EH (cell line): Measurements from ENCODE around the gene ST14.
"Not testable (repeated sequence)": the region's sequence is repeated elsewhere in the genome, so short reads cannot be mapped to it uniquely, and the experiment has no call there.

Experiments used
- DNase-seq: peaks from one replicate; pipeline ENCODE4 v3.0.0-alpha.2; 2015; ENCODE audit warnings: low read depth

The ST14 gene

DNA sequence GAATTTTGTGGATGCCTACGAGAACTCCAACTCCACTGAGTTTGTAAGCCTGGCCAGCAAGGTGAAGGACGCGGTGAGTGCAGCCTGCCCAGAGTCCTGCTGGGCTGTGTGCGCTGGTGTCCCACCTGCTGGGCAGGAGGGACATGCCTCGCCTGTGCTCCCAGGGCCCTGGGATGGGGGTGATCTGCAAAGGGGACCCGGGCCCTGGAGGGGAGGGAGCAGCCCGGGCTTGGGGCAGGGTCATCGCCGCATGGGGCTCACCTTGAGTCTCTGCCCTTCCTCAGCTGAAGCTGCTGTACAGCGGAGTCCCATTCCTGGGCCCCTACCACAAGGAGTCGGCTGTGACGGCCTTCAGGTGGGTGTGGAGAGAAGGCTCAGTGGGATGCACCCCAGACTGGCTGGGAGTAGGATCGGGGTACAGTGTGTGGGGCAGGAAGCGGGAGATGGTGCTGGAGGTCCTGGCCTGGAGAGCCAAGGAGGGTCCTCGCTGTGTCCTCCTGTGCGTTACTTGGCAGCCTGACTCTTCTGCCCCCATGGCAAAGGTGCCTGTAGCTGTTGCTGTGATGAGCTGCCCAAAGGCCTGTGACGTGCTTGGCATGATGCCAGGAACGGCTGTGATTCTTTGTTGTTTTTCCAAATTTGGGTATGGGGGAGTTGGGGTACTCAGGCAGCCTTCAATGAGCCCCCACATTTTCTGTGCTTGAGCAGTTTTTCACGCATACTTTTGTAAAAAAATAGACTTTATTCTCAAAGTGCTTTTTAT lies 29.2 kb downstream of the ST14 start:
- no peak for DNase-seq

DNA sequence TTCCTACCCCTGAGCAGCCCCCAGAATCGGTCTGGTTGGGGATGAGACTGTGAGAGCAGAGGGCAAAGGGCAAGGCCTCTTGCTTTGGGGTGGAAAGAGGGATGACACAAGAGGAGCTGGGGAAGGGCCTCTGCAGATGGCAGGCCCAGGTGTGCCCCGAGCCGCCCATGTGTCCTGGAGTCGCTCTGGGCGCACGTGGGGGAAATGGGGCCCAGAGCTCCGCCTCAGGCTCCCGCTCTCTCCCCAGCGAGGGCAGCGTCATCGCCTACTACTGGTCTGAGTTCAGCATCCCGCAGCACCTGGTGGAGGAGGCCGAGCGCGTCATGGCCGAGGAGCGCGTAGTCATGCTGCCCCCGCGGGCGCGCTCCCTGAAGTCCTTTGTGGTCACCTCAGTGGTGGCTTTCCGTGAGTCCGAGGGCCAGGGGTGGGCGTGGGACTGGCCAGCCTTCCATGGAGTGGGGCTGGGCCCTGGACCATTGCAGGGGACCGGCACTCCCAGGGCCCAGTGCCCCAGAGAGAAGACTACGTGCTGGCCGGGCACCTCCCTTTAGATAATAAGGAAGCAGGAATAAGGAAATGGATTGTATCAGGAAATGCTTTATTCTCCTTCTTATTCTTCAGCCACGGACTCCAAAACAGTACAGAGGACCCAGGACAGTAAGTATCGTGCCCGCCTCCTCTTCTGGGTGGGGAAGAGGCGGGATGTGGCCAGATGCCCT lies 30.1 kb downstream of the ST14 start:
- no peak for DNase-seq

DNA sequence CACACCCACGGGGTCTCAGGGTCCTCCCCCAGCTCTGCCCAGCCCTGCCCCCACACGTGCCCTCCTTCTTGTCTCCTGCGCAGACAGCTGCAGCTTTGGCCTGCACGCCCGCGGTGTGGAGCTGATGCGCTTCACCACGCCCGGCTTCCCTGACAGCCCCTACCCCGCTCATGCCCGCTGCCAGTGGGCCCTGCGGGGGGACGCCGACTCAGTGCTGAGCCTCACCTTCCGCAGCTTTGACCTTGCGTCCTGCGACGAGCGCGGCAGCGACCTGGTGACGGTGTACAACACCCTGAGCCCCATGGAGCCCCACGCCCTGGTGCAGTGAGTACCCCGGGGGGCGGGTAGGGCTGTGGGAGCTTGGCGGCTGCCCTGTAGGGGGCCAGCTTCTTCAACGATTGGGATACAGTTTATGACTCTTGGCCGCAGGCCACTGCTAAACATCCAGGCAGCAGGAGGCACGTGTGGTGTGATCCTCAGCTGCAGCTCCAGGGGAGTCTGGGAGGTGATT lies 30.8 kb downstream of the ST14 start:
- no peak for DNase-seq

DNA sequence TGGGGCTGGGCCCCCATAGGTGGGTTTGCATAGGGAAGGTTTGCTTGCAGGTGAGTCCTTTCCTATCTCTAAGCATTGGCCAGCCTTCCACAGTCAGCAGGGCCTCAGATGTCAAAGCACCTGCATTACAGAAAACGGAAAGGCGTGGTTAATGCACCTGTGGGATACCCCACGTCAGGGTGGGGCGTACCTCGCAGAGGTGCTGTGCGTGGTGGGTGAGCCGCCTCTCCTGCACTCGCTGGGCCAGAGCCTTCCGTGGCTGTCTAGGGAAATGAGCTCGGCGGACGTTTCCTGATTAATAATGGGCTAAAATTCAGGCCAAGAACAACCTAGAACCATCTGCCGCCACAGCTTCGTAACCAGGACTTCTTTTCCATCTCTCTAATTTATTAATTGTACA lies 32.3 kb downstream of the ST14 start:
- no peak for DNase-seq

DNA sequence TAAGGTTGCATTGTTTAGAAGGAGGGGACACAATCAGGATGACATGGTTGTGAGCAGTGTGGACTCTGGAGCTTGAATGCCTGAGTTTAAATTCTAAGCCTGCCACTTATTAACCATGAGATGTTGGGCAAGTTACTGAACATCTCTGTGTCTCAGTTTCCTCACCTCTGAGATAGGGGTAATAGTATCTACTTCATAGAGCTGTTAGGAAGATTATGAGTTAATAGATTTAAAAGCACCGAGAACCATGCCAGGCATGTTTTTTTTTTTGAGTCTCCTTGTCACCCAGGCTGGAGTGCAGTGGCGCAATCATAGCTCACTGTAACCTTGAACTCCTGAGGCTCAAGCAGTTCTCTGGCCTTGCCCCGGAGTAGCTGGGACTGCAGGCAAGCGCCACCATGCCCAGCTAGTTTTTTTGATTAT lies 33.3 kb downstream of the ST14 start:
- DNase-seq, result no peak

DNA sequence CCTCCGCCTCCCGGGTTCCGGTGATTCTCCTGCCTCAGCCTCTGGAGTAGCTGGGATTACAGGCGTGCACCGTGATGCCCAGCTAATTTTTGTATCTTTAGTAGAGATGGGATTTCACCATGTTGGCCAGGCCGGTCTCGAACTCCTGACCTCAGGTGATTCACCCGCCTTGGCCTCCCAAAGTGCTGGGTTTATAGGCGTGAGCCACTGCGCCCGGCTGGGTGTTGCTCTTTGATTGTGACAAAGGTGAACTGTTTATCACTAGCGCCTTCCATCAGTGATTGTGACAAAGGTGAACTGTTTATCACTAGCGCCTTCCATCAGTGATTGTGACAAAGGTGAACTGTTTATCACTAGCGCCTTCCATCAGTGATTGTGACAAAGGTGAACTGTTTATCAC lies 34.0 kb downstream of the ST14 start:
- not testable (repeated sequence) for DNase-seq

DNA sequence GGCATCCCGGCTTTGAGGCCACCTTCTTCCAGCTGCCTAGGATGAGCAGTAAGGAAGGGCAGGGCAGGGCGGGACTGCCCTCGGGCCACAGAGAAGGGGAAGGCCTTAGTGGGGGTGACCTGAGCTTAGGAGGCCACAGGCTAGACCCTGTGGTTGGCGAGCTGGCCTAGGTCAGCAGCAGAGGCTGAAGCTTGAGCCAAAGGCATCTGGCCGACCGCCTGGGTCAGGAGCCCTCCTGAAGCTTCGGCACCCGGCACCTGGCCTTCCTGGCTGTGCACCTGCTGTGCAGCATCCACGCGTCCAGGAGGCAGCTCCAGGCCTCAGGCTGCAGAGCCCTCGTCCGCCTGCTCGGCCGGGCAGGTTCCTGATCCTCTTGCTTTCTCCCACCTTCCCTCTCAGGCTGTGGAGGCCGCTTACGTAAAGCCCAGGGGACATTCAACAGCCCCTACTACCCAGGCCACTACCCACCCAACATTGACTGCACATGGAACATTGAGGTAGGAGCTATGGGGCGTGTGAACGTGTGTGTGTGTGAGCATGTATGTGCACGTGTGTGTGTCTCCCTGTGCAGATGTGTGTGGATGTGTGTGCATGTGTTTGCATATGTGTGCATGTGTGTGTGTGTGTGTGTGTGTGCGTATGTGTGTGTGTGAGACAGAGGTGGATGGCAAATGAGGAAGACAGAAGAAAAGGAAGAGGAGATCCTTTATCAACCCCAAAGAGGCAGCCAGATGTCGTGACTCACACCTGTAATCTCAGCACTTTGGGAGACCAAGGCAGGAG lies 34.9 kb downstream of the ST14 start:
- no peak for DNase-seq

DNA sequence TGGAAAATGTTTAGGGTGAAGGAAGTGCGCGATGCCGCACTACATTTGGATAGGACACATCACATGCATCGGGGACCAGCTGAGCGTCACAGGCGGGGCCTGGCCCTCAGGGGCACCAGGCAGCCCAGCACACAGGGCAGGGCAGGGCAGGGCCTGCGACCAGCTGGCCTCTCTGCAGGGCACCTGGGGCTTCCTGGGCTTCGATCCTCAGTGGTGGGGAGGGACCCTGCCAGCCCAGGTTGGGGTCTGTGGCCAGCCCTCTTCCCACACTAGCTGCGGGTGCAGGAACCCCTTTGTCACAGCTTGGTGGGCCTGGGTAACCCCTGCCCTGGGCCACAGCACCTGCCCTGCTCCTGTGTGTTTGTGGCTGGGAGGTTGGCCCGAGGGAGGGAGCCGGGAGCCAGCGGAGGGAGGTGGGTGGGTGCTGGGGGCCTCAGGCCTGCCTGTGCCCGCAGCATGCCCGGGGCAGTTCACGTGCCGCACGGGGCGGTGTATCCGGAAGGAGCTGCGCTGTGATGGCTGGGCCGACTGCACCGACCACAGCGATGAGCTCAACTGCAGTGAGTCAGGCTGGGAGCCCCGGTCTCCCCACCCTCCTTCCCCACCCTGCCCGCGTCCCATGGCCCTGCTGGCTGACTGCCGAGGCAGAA lies 37.9 kb downstream of the ST14 start:
- DNase-seq, result no peak

DNA sequence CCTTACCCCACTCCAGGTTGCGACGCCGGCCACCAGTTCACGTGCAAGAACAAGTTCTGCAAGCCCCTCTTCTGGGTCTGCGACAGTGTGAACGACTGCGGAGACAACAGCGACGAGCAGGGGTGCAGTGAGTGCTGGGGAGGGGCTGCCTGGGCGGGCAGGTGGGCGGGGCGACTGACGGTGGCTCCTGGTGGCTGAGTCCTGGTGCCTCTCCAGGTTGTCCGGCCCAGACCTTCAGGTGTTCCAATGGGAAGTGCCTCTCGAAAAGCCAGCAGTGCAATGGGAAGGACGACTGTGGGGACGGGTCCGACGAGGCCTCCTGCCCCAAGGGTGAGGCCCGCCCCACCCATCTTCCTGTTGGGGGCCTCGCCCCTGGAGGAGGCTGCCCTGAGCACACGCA lies 38.7 kb downstream of the ST14 start:
- DNase-seq, result no peak

DNA sequence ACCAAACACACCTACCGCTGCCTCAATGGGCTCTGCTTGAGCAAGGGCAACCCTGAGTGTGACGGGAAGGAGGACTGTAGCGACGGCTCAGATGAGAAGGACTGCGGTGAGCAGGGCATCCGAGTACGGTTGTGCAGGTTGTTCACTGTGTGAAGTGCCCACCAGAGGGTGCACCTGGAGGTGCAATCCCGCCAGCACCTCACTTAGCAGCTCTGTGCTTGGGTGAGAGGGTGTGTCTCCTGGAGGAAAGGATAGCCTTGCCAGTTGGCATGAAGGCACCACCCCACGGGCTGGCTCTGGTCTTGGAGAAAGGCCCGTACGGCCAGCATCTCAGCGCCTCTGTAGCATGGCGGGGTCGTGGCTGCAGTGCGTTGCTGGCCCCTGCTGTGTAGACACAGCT lies 39.4 kb downstream of the ST14 start:
- DNase-seq, result no peak

DNA sequence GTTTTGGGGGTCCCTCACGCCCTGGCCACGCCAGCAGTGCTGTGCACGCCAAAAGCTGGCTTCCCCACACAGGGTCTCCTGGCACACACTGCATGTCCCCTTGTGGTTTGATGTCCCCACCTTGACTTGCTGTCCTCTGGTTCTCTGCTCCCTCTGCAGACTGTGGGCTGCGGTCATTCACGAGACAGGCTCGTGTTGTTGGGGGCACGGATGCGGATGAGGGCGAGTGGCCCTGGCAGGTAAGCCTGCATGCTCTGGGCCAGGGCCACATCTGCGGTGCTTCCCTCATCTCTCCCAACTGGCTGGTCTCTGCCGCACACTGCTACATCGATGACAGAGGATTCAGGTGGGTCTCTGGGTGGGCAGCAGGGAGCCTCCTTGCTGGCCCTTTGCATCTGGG lies 40.2 kb downstream of the ST14 start:
- no peak for DNase-seq

DNA sequence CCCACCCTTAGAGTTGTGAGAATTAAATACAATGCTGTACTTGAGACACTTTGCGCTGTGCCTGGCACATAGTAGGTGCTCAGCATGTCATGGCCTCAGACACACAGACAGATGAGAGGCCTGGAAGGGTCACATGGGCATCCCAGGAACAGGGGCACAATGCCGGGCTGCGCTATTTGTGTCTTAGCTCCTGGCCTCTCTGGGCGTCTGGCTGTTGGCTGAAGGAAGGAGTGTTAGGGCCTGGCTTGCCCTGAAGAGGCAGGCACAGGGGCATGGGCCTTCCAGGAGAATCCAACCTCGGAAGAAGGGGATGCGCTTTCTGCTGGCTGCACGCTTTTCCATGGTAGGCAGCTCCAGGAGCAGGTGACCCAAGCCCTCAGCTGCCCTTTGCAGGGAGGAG lies 41.4 kb downstream of the ST14 start:
- no peak for DNase-seq

DNA sequence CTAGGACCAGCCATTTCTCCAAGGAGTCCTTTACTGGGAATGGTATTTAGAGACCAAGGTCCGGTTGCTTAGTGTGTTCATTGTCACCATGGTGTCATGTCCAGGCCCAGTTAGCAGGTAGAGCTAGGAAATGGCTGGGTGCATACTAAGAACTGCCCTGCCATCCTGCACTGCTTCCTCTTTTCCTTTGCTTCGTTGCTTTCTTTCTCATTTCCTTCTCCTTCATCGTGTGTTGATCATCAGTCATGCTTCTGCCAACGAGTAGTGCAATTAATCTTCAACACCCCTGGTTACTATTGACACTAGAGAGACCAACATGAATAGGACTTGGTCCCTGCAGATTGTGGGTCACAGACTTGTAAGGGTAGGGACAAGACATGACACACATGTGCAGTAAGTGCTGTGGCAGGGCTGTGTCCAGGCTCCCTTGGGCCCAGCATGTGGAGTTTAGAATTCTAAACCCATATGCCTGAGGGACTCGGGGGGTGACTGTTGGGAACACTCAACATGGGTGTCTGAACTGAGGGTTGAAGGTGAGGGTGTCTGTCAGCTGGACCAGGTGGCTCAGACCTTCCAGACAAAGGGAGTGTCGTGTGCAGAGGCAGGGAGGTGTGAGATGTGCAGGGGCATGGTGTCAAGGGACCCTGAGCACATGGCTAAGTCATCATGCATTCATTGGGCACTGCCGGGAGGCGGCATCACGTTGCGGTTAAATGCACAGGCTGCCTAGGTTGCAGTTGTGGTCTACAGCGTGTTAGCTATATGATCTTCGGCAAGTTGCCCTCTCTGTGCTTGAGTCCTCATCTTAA lies 42.6 kb downstream of the ST14 start:
- no peak for DNase-seq

DNA sequence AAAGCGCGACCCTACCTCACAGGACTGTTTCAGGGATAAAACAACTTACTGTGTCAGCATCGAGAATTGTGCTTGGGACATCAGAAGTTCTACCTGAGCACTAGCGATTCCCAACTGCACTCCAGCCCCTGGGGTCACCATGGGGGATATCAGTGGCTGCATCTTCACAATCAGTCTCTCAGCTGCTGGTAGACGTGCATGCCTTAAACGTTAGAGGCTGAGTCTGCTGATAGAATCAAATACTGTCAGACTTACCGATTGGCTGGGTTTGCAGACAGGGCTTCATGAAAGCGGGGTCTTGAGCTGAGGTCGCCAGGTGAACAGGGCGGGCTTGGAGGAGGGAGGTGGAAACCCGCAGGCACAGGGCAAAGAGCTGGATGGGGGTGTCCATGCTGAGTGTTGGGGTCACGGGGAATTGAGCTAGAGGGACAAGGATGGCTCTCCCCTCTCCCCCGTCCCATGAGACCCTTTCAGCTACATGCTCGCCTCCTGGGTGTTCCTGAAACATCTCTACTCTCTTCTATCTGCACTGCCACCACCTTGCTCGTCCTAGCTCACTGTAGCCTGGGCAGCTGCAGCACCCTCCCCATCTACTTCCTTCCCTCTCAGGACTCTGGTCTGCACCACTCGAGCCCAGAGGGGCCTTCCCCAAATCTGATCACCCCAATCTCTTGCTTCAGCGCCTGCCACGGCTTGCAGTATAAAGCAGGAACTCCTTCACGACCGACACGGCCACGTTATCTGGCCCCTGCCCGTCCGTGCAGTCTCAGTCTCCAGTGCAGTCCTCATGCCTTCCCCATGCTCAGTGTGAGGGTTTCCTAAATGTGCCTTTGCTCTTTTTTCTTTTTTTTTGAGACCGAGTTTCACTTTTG lies 43.5 kb downstream of the ST14 start:
- no peak for DNase-seq

DNA sequence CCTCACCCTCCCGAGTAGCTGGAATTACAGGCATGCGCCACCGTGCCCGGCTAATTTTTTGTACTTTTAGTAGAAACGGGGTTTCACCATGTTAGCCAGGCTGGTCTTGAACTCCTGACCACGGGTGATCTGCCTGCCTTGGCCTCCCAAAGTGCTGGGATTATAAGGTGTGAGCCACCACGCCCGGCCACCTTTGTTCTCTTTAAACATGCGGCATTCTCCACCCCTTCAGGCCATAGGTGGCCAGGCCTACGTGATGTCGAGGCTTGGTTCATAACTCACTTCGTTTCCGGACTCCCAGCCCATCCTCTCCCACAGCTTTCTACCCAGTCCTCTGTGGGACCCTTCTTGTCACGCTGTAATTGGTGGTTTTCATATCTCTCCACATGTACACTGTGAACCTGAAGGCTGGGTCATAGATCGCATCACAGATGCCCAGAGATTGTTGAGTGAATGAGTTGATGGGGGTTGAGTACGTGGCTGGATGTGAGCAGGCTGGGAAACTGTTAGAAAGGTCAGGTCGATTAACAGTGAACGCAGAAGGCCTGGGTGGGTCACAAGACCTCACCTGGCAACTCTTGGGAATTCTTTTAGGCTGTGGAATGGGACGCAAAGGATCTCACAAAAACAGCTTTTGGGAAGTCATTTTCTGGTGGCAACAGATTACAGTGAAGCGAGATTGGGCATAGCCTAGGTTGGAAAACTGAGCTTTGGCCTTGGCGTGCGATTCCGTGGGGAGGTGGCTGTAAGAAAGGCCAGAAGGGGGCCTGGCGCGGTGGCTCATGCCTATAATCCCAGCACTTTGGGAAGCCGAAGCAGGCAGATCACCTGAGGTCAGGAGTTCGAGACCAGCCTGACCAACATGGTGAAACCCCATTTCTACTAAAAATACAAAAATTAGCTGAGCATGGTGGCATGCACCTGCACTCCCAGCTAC lies 44.5 kb downstream of the ST14 start:
- DNase-seq, result no peak

DNA sequence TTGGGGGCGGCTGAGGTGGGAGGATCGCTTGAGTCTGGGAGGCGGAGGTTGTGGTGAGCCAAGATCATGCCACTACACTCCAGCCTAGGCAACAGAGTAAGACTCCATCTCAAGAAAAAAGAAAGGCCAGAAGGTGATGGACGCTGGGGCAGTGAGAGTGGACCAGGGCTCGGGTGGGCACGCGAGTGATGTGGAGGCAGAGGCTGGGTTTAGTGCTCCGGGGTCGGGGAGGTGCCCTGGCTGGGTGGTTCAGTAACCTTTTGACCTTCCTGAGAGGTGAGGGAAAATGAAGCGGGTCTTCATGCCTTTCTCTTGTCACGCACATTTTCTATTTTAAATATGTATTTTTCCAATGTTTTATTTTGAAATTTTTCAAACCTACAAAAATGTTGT lies 45.1 kb downstream of the ST14 start:
- no peak for DNase-seq

DNA sequence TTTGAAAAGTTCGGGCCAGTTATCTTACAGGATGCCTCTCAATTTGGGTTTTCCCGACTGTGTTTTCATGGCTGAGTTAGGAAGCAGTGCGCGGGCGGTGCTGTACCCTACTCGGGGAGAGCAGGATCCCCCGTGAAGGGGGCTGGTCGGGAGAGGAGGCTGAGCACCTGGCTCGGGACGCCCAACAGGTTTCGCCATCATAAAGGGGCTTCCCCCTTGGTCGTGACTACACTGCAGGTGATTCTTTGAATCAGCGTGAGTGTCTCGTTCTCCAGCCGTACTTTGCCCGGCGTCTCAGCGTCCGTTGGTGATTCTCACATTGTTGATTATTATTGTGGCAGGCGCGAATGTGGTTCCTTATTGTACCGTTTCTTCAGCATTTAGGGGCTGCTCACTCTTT lies 46.6 kb downstream of the ST14 start:
- DNase-seq, result no peak

DNA sequence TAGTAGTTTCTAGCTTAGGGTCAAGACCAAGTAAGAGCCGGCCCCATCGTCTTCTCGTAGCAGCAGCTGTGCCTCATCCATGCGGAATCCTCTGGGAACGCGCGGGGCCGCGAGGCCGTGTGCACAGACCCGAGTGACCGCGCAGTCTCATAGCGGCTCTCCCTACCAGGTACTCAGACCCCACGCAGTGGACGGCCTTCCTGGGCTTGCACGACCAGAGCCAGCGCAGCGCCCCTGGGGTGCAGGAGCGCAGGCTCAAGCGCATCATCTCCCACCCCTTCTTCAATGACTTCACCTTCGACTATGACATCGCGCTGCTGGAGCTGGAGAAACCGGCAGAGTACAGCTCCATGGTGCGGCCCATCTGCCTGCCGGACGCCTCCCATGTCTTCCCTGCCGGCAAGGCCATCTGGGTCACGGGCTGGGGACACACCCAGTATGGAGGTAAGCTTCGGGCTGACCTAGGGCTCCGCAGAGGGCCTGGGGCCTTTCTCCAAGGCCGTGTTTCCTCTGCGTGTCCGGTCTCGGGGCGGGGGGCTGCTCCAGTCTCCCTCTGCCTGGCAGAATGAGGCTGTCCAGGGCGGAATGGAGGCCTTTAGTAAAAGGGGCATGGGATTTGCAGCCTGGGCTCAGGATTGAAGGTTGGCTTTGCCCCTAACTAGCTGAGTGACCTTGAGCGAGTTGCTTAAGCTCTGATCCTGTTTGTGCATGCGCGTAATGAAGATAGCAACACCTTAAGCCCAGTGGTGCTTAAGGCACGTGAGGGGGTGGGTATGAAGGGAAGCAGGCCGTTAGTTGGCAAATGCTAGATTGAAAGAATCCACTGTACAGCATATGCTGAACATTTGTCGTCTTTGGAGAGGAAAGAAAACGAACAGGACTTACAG lies 48.9 kb downstream of the ST14 start:
- DNase-seq, result no peak
